ENCODE data around the gene KLK15.

DNA sequence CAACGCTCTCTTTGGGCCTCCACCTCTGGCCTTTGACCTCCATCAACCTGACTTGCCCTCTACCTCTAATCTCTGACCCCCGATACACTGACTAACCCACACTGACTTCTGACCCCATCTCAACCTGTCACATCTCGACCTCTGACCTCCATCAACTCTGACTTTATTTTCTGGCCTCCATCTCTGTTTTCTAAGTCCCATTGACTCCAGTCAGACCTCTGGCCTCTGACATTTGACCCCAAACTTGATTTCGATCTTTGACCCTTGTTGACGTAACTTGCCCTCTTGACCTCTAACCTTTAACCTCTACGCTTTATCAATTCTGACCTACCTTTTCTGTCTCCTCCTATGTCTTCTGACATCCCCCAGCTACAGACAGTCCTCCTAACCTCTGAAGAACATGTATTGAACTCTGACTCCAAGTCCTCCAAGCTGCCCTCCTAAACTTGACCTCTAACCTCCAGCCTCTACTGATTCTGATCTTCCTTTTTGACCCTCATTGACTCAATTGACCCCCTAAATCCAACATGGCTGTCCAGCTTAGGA, 42.4 kb downstream of the KLK15 start:
- TF ChIP-seq ZFP30 (CRISPR knock-in tag; IDR thresholded peaks at IDR 0.05) (no peak), PATZ1 (CRISPR knock-in tag; IDR thresholded peaks at IDR 0.05; ENCODE audit: borderline replicate concordance) (no peak), ESRRG (CRISPR knock-in tag; IDR thresholded peaks at IDR 0.05) (no peak), GLIS3 (CRISPR knock-in tag; IDR thresholded peaks at IDR 0.05) (no peak), TOX (CRISPR knock-in tag; IDR thresholded peaks at IDR 0.05; ENCODE audit: borderline replicate concordance) (no peak), ZFP3 (CRISPR knock-in tag; IDR thresholded peaks at IDR 0.05) (no peak), CSDC2 (CRISPR knock-in tag; IDR thresholded peaks at IDR 0.05) (no peak), ZNF70 (CRISPR knock-in tag; IDR thresholded peaks at IDR 0.05) (no peak), ZNF8 (CRISPR knock-in tag; IDR thresholded peaks at IDR 0.05) (no peak), OSR1 (CRISPR knock-in tag; IDR thresholded peaks at IDR 0.05) (no peak), ZC3H10 (CRISPR knock-in tag; IDR thresholded peaks at IDR 0.05) (no peak)
